Measurements from ENCODE around the gene SMAD9.

The SMAD9 gene

GRCh38 chr13:36814465-36814864, 105.6 kb downstream of the SMAD9 start:
- no peak for DNase-seq

GRCh38 chr13:36813225-36813624, 106.8 kb downstream of the SMAD9 start:
- no peak for DNase-seq

DNA sequence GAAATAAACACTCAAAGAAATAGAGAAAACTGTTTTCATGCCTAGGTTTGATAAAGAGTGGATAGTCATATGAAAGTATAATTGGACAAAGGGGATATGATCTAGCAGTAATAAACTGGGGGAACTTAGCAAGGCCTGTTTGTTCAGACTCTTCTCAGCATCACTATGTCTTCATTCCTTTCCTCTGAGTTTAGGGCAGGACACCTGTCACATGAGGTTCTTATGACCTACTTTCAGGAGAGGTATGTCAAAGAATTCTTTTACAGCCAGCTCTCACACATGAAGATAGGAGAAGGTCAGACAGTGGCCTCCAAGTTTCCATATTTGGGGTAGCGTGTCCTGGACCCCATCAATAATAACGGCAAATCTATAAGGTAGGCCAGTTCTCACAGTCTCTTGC, 112.4 kb downstream of the SMAD9 start:
- no peak for DNase-seq

GRCh38 chr13:36806102-36806501, 113.9 kb downstream of the SMAD9 start:
- no peak for DNase-seq

DNA sequence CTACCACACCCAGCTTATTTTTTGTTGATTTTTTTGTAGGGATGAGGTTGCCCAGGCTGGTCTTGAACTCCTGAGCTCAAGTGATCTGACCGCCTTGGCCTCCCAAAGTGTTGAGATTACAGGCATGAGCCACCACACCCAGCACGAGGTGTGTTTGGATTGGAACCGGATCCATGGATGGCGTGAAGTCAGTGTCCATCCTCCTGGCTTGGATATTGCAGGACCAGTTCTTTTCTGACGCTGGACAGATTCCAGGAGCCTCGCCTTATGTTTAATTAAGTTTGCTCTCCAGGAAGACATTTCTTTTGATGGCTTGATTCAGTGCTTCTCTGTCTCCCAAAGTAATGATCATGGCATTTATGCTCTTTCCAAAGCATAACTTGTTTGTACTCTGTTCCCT, 115.5 kb downstream of the SMAD9 start:
- DNase-seq = no peak

- DNase-seq = no peak
Observed at GRCh38 chr13:36801035-36801434, 119.0 kb downstream of the SMAD9 start.

DNA sequence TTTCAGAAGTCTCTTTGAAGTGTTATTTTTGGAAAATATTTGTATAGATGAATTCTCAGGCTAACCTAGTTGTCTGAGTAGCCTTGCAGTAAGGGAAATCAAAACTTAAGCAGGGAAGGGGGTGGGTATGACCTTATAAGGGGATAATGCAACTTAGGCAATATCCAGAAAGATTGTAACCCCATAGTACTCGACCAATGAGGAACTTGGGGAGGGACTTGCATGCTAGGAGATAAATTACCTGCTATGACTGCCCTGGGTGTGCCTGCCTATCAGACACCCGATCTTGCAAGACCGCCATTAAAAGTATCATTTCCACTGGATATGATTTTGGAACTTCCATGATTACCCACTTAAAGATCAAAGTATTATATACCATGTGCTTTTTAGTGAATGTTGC, 124.0 kb downstream of the SMAD9 start:
- no peak for DNase-seq

DNA sequence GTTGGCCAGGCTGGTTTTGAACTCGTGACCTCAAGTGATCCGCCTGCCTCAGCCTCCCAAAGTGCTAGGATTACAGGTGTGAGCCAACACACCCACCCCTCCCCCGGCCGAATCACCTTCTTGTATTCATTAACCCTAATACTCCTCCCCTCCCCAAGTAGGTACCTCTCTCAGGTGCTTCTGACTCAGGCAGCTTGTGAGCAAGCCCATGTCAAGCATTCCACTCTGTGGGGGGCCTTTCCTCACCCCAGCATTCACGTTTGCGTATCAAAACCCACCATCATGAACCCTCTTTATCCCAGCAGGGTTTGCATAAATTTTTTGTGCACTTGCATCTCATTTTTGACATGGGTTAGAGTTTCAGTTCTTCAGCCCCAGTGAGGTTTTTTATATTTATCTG, 124.6 kb downstream of the SMAD9 start:
- no peak for DNase-seq
